A549 treated with RU486 at 1 μM for 4 hours (cell line): ENCODE results near the gene ACRBP. TPM values are rescaled to one million over a fixed set of nuclear protein-coding genes. Genes with fewer than 3 reads are reported as not detected.

ENCODE experiments used
- total RNA-seq: library from RNA; stranded (reverse); fragments of 200-300 nt; extraction: Qiagen RNA extraction; gene quantifications from 5 replicates; pipeline ENCODE4 v1.2.3, GENCODE V29; 2022; ENCODE audit warnings: low read depth

ACRBP gene
- total RNA-seq: 0.21 to 0.39 TPM (median 0.30 TPM) in 4 of 5 replicates, not detected in the other

GRCh38 chr12:6647083-6647604 is at the start of gene ACRBP:
Gene ACRBP (minus strand): TSS chr12:6647432. CDS start chr12:6647366, 66 bp downstream.

GRCh38 chr12:6688999-6689882 is 42.0 kb upstream of the ACRBP start, which contains the start of gene ZNF384:
Gene ZNF384 (minus strand): TSS chr12:6689375. CDS start chr12:6679520, 9,855 bp downstream.

GRCh38 chr12:6662906-6663742 is 15.9 kb upstream of the ACRBP start, which contains the start of gene ING4:
Gene ING4 (minus strand): TSS chr12:6663119. CDS start chr12:6663101, 18 bp downstream.

GRCh38 chr12:6635856-6636531 is 11.2 kb downstream of the ACRBP start, which contains the start of gene LPAR5:
Gene LPAR5 (minus strand): TSS chr12:6635959. CDS start chr12:6621248, 14,711 bp downstream.

Other genes with a start within 250 kb of the ACRBP start
- gene CD27, start 202.5 kb downstream of the ACRBP start, total RNA-seq: not detected in 5 replicates
- 2.2 to 5.2 TPM (median 3.7 TPM) in 5 replicates for gene TAPBPL, start 195.4 kb downstream of the ACRBP start, total RNA-seq
- gene VAMP1, start 176.8 kb downstream of the ACRBP start, total RNA-seq: 8.7 to 13.8 TPM (median 12.4 TPM) in 5 replicates
- 292 to 379 TPM (median 297 TPM) in 5 replicates for gene MRPL51, start 154.2 kb downstream of the ACRBP start, total RNA-seq
- gene NCAPD2, start 153.3 kb downstream of the ACRBP start, total RNA-seq: 60.4 to 70.5 TPM (median 66.4 TPM) in 5 replicates
- gene GAPDH, start 112.9 kb downstream of the ACRBP start, total RNA-seq: 6,637 to 8,953 TPM (median 8,845 TPM) in 5 replicates
- gene IFFO1, start 91.4 kb downstream of the ACRBP start, total RNA-seq: 2.0 to 3.2 TPM (median 2.2 TPM) in 5 replicates
- gene NOP2, start 79.1 kb downstream of the ACRBP start, total RNA-seq: 104 to 116 TPM (median 106 TPM) in 5 replicates
- 63.6 to 81.6 TPM (median 70.1 TPM) in 5 replicates for gene CHD4, start 40.1 kb downstream of the ACRBP start, total RNA-seq
- gene LPAR5, start 11.5 kb downstream of the ACRBP start, total RNA-seq: 0.30 to 0.91 TPM (median 0.50 TPM) in 5 replicates
- 13.4 to 17.6 TPM (median 16.0 TPM) in 5 replicates for gene ING4, start 15.7 kb upstream of the ACRBP start, total RNA-seq
- gene ZNF384, start 41.9 kb upstream of the ACRBP start, total RNA-seq: 52.6 to 62.9 TPM (median 62.6 TPM) in 5 replicates
- 0.51 to 1.1 TPM (median 0.81 TPM) in 5 replicates for gene PIANP, start 53.4 kb upstream of the ACRBP start, total RNA-seq
- gene COPS7A, start 76.6 kb upstream of the ACRBP start, total RNA-seq: 45.2 to 57.8 TPM (median 55.4 TPM) in 5 replicates
- gene MLF2, start 105.7 kb upstream of the ACRBP start, total RNA-seq: 260 to 330 TPM (median 311 TPM) in 5 replicates
- gene PTMS, start 118.9 kb upstream of the ACRBP start, total RNA-seq: 655 to 1,143 TPM (median 965 TPM) in 5 replicates
- 0.69 to 1.6 TPM (median 1.3 TPM) in 5 replicates for gene LAG3, start 125.1 kb upstream of the ACRBP start, total RNA-seq
- gene CD4, start 142.1 kb upstream of the ACRBP start, total RNA-seq: not detected in 5 replicates
- gene GPR162, start 174.4 kb upstream of the ACRBP start, total RNA-seq: 0.22 to 1.1 TPM (median 0.49 TPM) in 5 replicates
- 20.6 to 31.4 TPM (median 26.1 TPM) in 5 replicates for gene P3H3, start 181.0 kb upstream of the ACRBP start, total RNA-seq
- 1.0 to 3.0 TPM (median 1.9 TPM) in 5 replicates for gene GNB3, start 193.5 kb upstream of the ACRBP start, total RNA-seq
- 77.3 to 87.9 TPM (median 81.9 TPM) in 5 replicates for gene CDCA3, start 203.9 kb upstream of the ACRBP start, total RNA-seq
- 74.4 to 95.2 TPM (median 79.1 TPM) in 5 replicates for gene USP5, start 204.7 kb upstream of the ACRBP start, total RNA-seq
- 1,427 to 1,634 TPM (median 1,600 TPM) in 5 replicates for gene TPI1, start 220.1 kb upstream of the ACRBP start, total RNA-seq
- gene SPSB2, start 225.9 kb upstream of the ACRBP start, total RNA-seq: 15.4 to 25.5 TPM (median 22.8 TPM) in 5 replicates